Testis (tissue), 3 donors: Measurements from ENCODE around the gene HNRNPL. TPM values are rescaled to one million over a fixed set of nuclear protein-coding genes. Genes with fewer than 3 reads are reported as not detected.
A peak's percentile ranks its signal among the peaks of the same experiment; 100 is the strongest.
"Not testable (repeated sequence)": the region's sequence is repeated elsewhere in the genome, so short reads cannot be mapped to it uniquely, and the experiment has no call there.

Experiments
- DNase-seq: peaks from one replicate; pipeline ENCODE4 v3.0.0-alpha.2; 2019
- H3K27ac ChIP-seq, 2 donors: fragments of 200-600 bp; sonication (generic); one replicate each; pipeline ENCODE4 v1.5.1; 2019
- H3K27me3 ChIP-seq: fragments of 200-600 bp; sonication (generic); one replicate; pipeline ENCODE4 v1.5.1; 2019
- H3K36me3 ChIP-seq: fragments of 200-600 bp; sonication (generic); one replicate; pipeline ENCODE4 v1.5.1; 2017; ENCODE audit warnings: low read depth; ENCODE audit errors: missing control alignments
- H3K4me1 ChIP-seq: fragments of 200-600 bp; sonication (generic); one replicate; pipeline ENCODE4 v1.5.1; 2019
- H3K4me3 ChIP-seq, 2 donors: fragments of 200-600 bp; sonication (generic); one replicate each; pipeline ENCODE4 v1.5.1; 2017 to 2019
- H3K9me3 ChIP-seq: fragments of 200-600 bp; sonication (generic); one replicate; pipeline ENCODE4 v1.5.1; 2017
- CTCF ChIP-seq, 3 experiments: fragments of 450-650 bp in 2 of 3; fragments of 200-600 bp in 1 of 3; sonication (generic) in 1 of 3; IDR thresholded peaks; one replicate each; pipeline ENCODE4 v1.5.1; 2016 to 2019; ENCODE audit warnings: antibody characterized with exemption in 3 of 3, mild to moderate bottlenecking in 2 of 3, moderate library complexity in 1 of 3
- POLR2A ChIP-seq: fragments of 450-650 bp; IDR thresholded peaks from one replicate; pipeline ENCODE4 v1.6.1; 2017; ENCODE audit warnings: antibody characterized with exemption, mild to moderate bottlenecking, moderate library complexity
- WGBS, 2 donors: methylation state at CpG; one replicate each; pipeline ENCODE4 v1.1.5; 2018; 5-methylcytosine and 5-hydroxymethylcytosine counted together
- intact Hi-C: fragments of 100-400 bp; cut with DNase I; formaldehyde crosslinking; loops from one replicate; pipeline ENCODE4 v1.15.1; 2023; ENCODE audit warnings: low total_unique reads
- polyA plus RNA-seq: library from polyadenylated mRNA; stranded (reverse); fragments of 350-450 nt; fragmentation: Illumina TruSeq; extraction: RNeasy Lipid Tissue Mini Kit (QIAGEN cat#74804); gene quantifications from one replicate; pipeline ENCODE4 v1.2.3, GENCODE V29; 2014; ENCODE audit warnings: low read depth, low replicate concordance; ENCODE audit not compliant: insufficient read depth
- total RNA-seq, 2 donors: library from RNA; depleted of rRNA; stranded (reverse); fragments of >200 nt; gene quantifications; one replicate each; pipeline ENCODE4 v1.2.3, GENCODE V29; 2016

HNRNPL gene
- total and polyA plus RNA-seq, 3 donors from 2014 or later, result 216 to 307 (median 249) TPM

- WGBS, 2 donors, result 43 to 73% methylated on average over 5 of the region's 5 CpGs
- intact Hi-C loops, result no loop called here
- Histone ChIP-seq H3K4me1 (peaks cover 23% of the 10 kb centered on the region), H3K36me3 (no peaks in the 10 kb centered on the region), H3K9me3 (no peaks in the 10 kb centered on the region), H3K4me3 (no peak overlapping the region), H3K27me3 (no peaks in the 10 kb centered on the region), H3K27ac (peak overlapping the region; percentile 56 to 71)
- no peak for TF ChIP-seq CTCF (IDR thresholded peaks at IDR 0.05)
- TF ChIP-seq POLR2A, result no peak
- peak; percentile 64 for DNase-seq
Observed at GRCh38 chr19:38892841-38893240, 43.1 kb upstream of the HNRNPL start.

GRCh38 chr19:38891771-38892170 is 42.0 kb upstream of the HNRNPL start:
- H3K27me3 ChIP-seq, result no peaks in the 10 kb centered on the region
- intact Hi-C loops, result no loop called here
- 71 to 75% methylated on average over 6 of the region's 6 CpGs for WGBS, 2 donors
- DNase-seq, result peak; percentile 65
- H3K4me1 ChIP-seq, result peaks cover 20% of the 10 kb centered on the region
- H3K27ac ChIP-seq, result peak overlapping the region; percentile 51 to 61
- TF ChIP-seq POLR2A (no peak), CTCF (IDR thresholded peaks at IDR 0.05) (no peak)
- no peak overlapping the region for H3K4me3 ChIP-seq
- H3K9me3 ChIP-seq, result no peaks in the 10 kb centered on the region
- no peaks in the 10 kb centered on the region for H3K36me3 ChIP-seq

GRCh38 chr19:38890686-38891085 is 40.9 kb upstream of the HNRNPL start:
- no peak for DNase-seq
- intact Hi-C loops, result no loop called here
- peaks cover 28% of the 10 kb centered on the region for H3K4me1 ChIP-seq
- H3K4me3 ChIP-seq, result no peak overlapping the region
- H3K27ac ChIP-seq, result no peak overlapping the region
- no peaks in the 10 kb centered on the region for H3K27me3 ChIP-seq
- H3K36me3 ChIP-seq, result no peaks in the 10 kb centered on the region
- no peaks in the 10 kb centered on the region for H3K9me3 ChIP-seq
- TF ChIP-seq CTCF (IDR thresholded peaks at IDR 0.05) (no peak), POLR2A (no peak)

GRCh38 chr19:38889803-38890202 is 40.0 kb upstream of the HNRNPL start:
- no peak overlapping the region for H3K4me3 ChIP-seq
- no peaks in the 10 kb centered on the region for H3K9me3 ChIP-seq
- WGBS, 2 donors, result 92 to 100% methylated on average over 3 to 8 of the region's 8 CpGs
- H3K27ac ChIP-seq, result no peak overlapping the region
- no peak for DNase-seq
- H3K36me3 ChIP-seq, result no peaks in the 10 kb centered on the region
- H3K27me3 ChIP-seq, result no peaks in the 10 kb centered on the region
- intact Hi-C loops, result no loop called here
- H3K4me1 ChIP-seq, result peaks cover 30% of the 10 kb centered on the region
- no peak for TF ChIP-seq POLR2A
- TF ChIP-seq CTCF (IDR thresholded peaks at IDR 0.05), result no peak

- Histone ChIP-seq H3K27ac (no peak overlapping the region), H3K27me3 (no peaks in the 10 kb centered on the region), H3K36me3 (no peaks in the 10 kb centered on the region), H3K4me1 (peaks cover 25% of the 10 kb centered on the region), H3K4me3 (no peak overlapping the region), H3K9me3 (no peaks in the 10 kb centered on the region)
- intact Hi-C loops, result no loop called here
- TF ChIP-seq POLR2A (no peak), CTCF (IDR thresholded peaks at IDR 0.05) (no peak)
- 93 to 94% methylated on average over 15 to 17 of the region's 17 CpGs for WGBS, 2 donors
- no peak for DNase-seq
Observed at GRCh38 chr19:38888876-38889275, 39.1 kb upstream of the HNRNPL start.

GRCh38 chr19:38884691-38885090 is 34.9 kb upstream of the HNRNPL start:
- DNase-seq, H3K27me3 ChIP-seq, H3K36me3 ChIP-seq, H3K4me3 ChIP-seq, H3K9me3 ChIP-seq, intact Hi-C loops: not testable (repeated sequence)
- peak overlapping the region; percentile 48 to 68 for H3K27ac ChIP-seq
- peaks cover 11% of the 10 kb centered on the region for H3K4me1 ChIP-seq
- WGBS, 2 donors, result 96 to 97% methylated on average over 3 of the region's 3 CpGs
